Liver (tissue), 9 donors: ENCODE measurements around the gene RASGRP3. TPM values are rescaled to one million over a fixed set of nuclear protein-coding genes. Genes with fewer than 3 reads are reported as not detected.

Experiments
- DNase-seq: peaks from one replicate; pipeline ENCODE4 v3.0.0-alpha.2; 2017; ENCODE audit warnings: low spot score
- H3K27ac ChIP-seq, 2 donors: one replicate each; pipeline ENCODE4 v1.7.0; 2013; ENCODE audit warnings: inconsistent platforms in 2 of 2, low read length in 2 of 2, control low read depth in 1 of 2, low read depth in 1 of 2, mild to moderate bottlenecking in 1 of 2
- H3K27me3 ChIP-seq, 4 donors: one replicate each; pipeline versions ENCODE4 v1.6.1 to v1.7.0; 2013; ENCODE audit warnings: low read length in 3 of 4, inconsistent platforms in 1 of 4, mild to moderate bottlenecking in 1 of 4, moderate library complexity in 1 of 4; ENCODE audit not compliant: control insufficient read depth in 4 of 4, insufficient read depth in 4 of 4
- H3K36me3 ChIP-seq, 4 donors: one replicate each; pipeline versions ENCODE4 v1.6.1 to v1.7.0; 2013; ENCODE audit warnings: low read length in 3 of 4, mild to moderate bottlenecking in 3 of 4, low read depth in 1 of 4, moderate library complexity in 1 of 4; ENCODE audit not compliant: control insufficient read depth in 4 of 4, insufficient read depth in 3 of 4
- H3K4me1 ChIP-seq, 4 donors: one replicate each; pipeline versions ENCODE4 v1.6.1 to v1.7.0; 2013; ENCODE audit warnings: low read length in 3 of 4, mild to moderate bottlenecking in 3 of 4, moderate library complexity in 1 of 4; ENCODE audit not compliant: control insufficient read depth in 4 of 4, insufficient read depth in 4 of 4
- H3K4me3 ChIP-seq, 3 donors: one replicate each; pipeline versions ENCODE4 v1.6.1 to v1.7.0; 2013; ENCODE audit warnings: low read length in 3 of 3, control low read depth in 1 of 3, low read depth in 1 of 3, mild to moderate bottlenecking in 1 of 3
- H3K9ac ChIP-seq, 2 donors: one replicate each; pipeline ENCODE4 v1.7.0; 2013; ENCODE audit warnings: low read length in 2 of 2, mild to moderate bottlenecking in 2 of 2, moderate library complexity in 2 of 2, control low read depth in 1 of 2, low read depth in 1 of 2
- H3K9me3 ChIP-seq, 4 donors: one replicate each; pipeline versions ENCODE4 v1.6.1 to v1.7.0; 2013; ENCODE audit warnings: low read length in 3 of 4; ENCODE audit not compliant: control insufficient read depth in 4 of 4
- EGR1 ChIP-seq, 2 donors: IDR thresholded peaks; 2 replicates each; pipeline ENCODE4 v1.6.1; 2016 to 2018; ENCODE audit warnings: antibody characterized with exemption in 2 of 2, low read depth in 2 of 2
- FOXA1 ChIP-seq: IDR thresholded peaks from 2 replicates; pipeline ENCODE4 v1.6.1; 2016; ENCODE audit warnings: antibody characterized with exemption
- FOXA2 ChIP-seq: IDR thresholded peaks from 2 replicates; pipeline ENCODE4 v1.6.1; 2016; ENCODE audit warnings: antibody characterized with exemption
- GABPA ChIP-seq, 2 donors: IDR thresholded peaks in 1 of 2; conservative IDR thresholded peaks in 1 of 2; 2 replicates each; pipeline ENCODE4 v1.6.1; 2016; ENCODE audit warnings: antibody characterized with exemption in 2 of 2, mild to moderate bottlenecking in 1 of 2, moderate library complexity in 1 of 2
- HNF4A ChIP-seq, 2 donors: conservative IDR thresholded peaks; 2 replicates each; pipeline ENCODE4 v1.6.1; 2016; ENCODE audit warnings: antibody characterized with exemption in 2 of 2, mild to moderate bottlenecking in 2 of 2
- HNF4G ChIP-seq: IDR thresholded peaks from 2 replicates; pipeline ENCODE4 v1.6.1; 2016; ENCODE audit warnings: antibody characterized with exemption
- NR2F2 ChIP-seq: IDR thresholded peaks from 2 replicates; pipeline ENCODE4 v1.6.1; 2016; ENCODE audit warnings: antibody characterized with exemption
- RXRA ChIP-seq, 2 donors: IDR thresholded peaks; 2 replicates each; pipeline ENCODE4 v1.6.1; 2017 to 2018; ENCODE audit warnings: antibody characterized with exemption in 2 of 2, mild to moderate bottlenecking in 1 of 2
- YY1 ChIP-seq: IDR thresholded peaks from 2 replicates; pipeline ENCODE4 v1.6.1; 2016; ENCODE audit warnings: antibody characterized with exemption, mild to moderate bottlenecking
- WGBS: extraction: QIAGEN DNeasy Blood & Tissue Kit; methylation state at CpG from one replicate; pipeline ENCODE4 v1.1.7; 2013; 5-methylcytosine and 5-hydroxymethylcytosine counted together
- polyA plus RNA-seq, 2 donors: library from polyadenylated mRNA; stranded (reverse) in 1 of 2; unstranded in 1 of 2; fragments of 200-250 nt in 1 of 2; fragments of >200 nt in 1 of 2; fragmentation: Nextera tagmentation in 1 of 2; extraction: Ambion mirVana in 1 of 2; gene quantifications; one replicate each; pipeline versions ENCODE4 v1.2.1 to v1.2.3, GENCODE V29; 2013 to 2015
- total RNA-seq, 2 donors: library from RNA; depleted of rRNA; stranded (reverse); fragments of >200 nt; gene quantifications; one replicate each; pipeline ENCODE4 v1.2.3, GENCODE V29; 2014
- TF ChIP-seq, protein P1 (sequence below): IDR thresholded peaks from 2 replicates; pipeline ENCODE4 v1.6.1; 2016; ENCODE audit warnings: antibody characterized with exemption
- TF ChIP-seq, protein P2 (sequence below): IDR thresholded peaks from 2 replicates; pipeline ENCODE4 v1.6.1; 2016; ENCODE audit warnings: antibody characterized with exemption
- TF ChIP-seq, protein P3 (sequence below): IDR thresholded peaks from 2 replicates; pipeline ENCODE4 v1.6.1; 2016; ENCODE audit warnings: antibody characterized with exemption
- TF ChIP-seq, protein P4 (sequence below): IDR thresholded peaks from 2 replicates; pipeline ENCODE4 v1.6.1; 2016; ENCODE audit warnings: antibody characterized with exemption, mild to moderate bottlenecking
- donor health status: healthy.
- donor health status: healthy.
- donor health status: healthy.
- donor health status: healthy.
- donor health status: healthy.

RASGRP3 gene
- total and polyA plus RNA-seq, 4 donors = 1.8 to 9.9 (median 7.0) TPM

DNA sequence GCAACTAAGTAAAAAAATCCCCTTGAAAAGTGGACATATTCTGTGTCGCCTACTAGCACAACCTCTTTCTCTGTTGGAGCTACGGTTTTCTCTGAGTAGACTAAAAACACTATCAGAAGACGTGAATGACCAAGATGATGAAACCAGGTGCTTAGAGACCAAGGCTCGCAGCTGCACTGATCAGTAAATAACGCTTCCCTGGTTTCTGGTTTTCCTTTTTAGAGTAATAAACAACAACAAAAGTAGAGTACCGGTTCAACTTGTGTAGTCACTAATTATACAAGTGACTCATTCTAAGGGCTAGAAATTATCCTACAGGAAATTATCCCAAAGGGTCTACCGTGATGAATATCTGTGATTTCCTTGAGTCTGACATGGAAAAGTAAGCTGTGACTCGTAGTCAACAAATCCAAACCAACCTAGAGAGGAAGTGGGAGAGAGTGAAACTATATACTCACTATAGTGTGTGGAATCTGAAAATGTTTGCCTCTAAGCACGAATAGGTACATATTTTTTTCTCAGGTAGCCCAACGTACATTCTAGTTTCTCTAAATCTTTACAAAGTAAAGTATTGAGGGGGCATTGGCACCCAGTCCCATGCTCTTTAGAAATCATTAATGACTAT, 17.8 kb downstream of the RASGRP3 start:
- Histone ChIP-seq H3K9me3 (no peaks in the 10 kb centered on the region), H3K4me3 (no peak overlapping the region), H3K36me3 (no peaks in the 10 kb centered on the region), H3K9ac (no peak overlapping the region), H3K27ac (no peak overlapping the region), H3K4me1 (no peaks in the 10 kb centered on the region), H3K27me3 (no peaks in the 10 kb centered on the region)
- no peak for DNase-seq
- WGBS = 73% methylated on average over 10 of the region's 10 CpGs
- TF ChIP-seq EGR1 (IDR thresholded peaks at IDR 0.05; ENCODE audit: low read depth in 2 of 2) (no peak), RXRA (IDR thresholded peaks at IDR 0.05) (no peak)
- TF ChIP-seq, protein P1, sequence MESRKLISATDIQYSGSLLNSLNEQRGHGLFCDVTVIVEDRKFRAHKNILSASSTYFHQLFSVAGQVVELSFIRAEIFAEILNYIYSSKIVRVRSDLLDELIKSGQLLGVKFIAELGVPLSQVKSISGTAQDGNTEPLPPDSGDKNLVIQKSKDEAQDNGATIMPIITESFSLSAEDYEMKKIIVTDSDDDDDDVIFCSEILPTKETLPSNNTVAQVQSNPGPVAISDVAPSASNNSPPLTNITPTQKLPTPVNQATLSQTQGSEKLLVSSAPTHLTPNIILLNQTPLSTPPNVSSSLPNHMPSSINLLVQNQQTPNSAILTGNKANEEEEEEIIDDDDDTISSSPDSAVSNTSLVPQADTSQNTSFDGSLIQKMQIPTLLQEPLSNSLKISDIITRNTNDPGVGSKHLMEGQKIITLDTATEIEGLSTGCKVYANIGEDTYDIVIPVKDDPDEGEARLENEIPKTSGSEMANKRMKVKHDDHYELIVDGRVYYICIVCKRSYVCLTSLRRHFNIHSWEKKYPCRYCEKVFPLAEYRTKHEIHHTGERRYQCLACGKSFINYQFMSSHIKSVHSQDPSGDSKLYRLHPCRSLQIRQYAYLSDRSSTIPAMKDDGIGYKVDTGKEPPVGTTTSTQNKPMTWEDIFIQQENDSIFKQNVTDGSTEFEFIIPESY = no peak

DNA sequence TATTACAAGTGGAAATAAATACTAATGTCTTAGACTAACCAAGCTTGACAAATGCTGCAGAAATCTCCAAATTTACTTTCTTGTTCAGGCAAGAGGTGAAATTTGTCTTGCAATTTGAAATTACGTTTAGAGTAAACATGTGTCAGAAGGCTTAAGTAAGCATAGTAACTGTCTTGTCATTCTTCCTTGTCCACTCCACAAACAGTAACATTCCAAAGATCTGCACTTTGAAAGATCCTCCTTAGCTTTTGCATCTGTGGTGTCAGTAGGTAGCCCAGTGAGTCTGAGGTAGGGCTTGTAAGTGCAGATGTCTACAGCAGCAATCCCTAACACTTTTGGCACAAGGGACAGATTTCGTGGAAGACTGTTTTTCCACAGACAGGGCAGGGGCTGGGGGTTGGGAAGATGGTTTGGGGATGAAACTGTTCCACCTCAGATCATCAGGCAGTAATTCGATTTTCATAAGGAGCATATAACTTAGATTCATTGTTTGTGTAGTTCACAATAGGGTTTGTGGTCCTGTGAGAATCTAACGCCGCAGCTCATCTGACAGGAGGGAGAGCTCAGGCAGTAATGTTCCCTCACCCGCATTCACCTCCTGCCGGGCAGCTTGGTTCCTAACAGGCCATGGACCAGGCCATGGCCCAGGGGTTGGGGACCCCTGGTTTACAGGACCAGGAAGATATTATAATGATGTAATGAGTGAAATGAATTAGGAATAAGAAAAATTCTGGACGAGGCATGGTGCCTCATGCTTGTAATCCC, 18.6 kb downstream of the RASGRP3 start:
- H3K27ac ChIP-seq = no peak overlapping the region
- no peak for DNase-seq
- WGBS = 87% methylated on average over 8 of the region's 8 CpGs
- no peak for TF ChIP-seq NR2F2
- TF ChIP-seq HNF4A (conservative IDR thresholded peaks at IDR 0.05) = no peak
- TF ChIP-seq FOXA2 = no peak
- TF ChIP-seq, protein P2, sequence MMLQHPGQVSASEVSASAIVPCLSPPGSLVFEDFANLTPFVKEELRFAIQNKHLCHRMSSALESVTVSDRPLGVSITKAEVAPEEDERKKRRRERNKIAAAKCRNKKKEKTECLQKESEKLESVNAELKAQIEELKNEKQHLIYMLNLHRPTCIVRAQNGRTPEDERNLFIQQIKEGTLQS = no peak
- TF ChIP-seq FOXA1 = no peak
- no peak for TF ChIP-seq YY1
- no peak for TF ChIP-seq EGR1 (IDR thresholded peaks at IDR 0.05; ENCODE audit: low read depth in 2 of 2)
- no peak for TF ChIP-seq RXRA (IDR thresholded peaks at IDR 0.05)
- no peak for TF ChIP-seq HNF4G
- TF ChIP-seq, protein P1 = no peak
- no peaks in the 10 kb centered on the region for H3K27me3 ChIP-seq
- H3K9ac ChIP-seq = no peak overlapping the region
- no peaks in the 10 kb centered on the region for H3K4me1 ChIP-seq
- no peaks in the 10 kb centered on the region for H3K9me3 ChIP-seq
- no peaks in the 10 kb centered on the region for H3K36me3 ChIP-seq
- no peak overlapping the region for H3K4me3 ChIP-seq

DNA sequence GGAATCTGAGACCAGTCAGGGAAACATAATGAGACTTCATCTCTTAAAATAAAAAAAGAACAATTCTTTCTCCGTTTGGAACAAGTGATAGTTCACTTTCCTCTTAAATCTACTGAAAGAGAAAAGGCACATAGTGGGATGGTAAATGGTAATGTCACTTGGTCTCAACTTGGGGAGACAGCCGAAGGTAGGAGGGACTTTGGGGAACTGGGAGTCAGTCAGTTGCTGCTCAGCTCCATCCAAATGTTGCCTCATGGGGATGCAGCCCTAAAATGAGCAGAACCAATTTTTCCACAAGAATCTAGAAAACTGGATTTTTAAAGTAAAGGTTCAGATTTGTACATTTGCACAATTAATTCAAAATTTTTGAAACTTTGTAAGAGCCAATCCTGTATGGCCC, 19.2 kb downstream of the RASGRP3 start:
- no peaks in the 10 kb centered on the region for H3K27me3 ChIP-seq
- no peaks in the 10 kb centered on the region for H3K9me3 ChIP-seq
- no peak overlapping the region for H3K4me3 ChIP-seq
- H3K9ac ChIP-seq = no peak overlapping the region
- H3K4me1 ChIP-seq = no peaks in the 10 kb centered on the region
- H3K27ac ChIP-seq = no peak overlapping the region
- no peaks in the 10 kb centered on the region for H3K36me3 ChIP-seq
- no peak for DNase-seq
- 87% methylated on average over 2 of the region's 2 CpGs for WGBS
- TF ChIP-seq GABPA (IDR thresholded peaks at IDR 0.05 in 1 of 2, conservative IDR thresholded peaks at IDR 0.05 in 1 of 2) (no peak), RXRA (IDR thresholded peaks at IDR 0.05) (no peak), EGR1 (IDR thresholded peaks at IDR 0.05; ENCODE audit: low read depth in 2 of 2) (no peak)
- TF ChIP-seq, protein P3, sequence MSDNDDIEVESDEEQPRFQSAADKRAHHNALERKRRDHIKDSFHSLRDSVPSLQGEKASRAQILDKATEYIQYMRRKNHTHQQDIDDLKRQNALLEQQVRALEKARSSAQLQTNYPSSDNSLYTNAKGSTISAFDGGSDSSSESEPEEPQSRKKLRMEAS = no peak
- TF ChIP-seq, protein P4, sequence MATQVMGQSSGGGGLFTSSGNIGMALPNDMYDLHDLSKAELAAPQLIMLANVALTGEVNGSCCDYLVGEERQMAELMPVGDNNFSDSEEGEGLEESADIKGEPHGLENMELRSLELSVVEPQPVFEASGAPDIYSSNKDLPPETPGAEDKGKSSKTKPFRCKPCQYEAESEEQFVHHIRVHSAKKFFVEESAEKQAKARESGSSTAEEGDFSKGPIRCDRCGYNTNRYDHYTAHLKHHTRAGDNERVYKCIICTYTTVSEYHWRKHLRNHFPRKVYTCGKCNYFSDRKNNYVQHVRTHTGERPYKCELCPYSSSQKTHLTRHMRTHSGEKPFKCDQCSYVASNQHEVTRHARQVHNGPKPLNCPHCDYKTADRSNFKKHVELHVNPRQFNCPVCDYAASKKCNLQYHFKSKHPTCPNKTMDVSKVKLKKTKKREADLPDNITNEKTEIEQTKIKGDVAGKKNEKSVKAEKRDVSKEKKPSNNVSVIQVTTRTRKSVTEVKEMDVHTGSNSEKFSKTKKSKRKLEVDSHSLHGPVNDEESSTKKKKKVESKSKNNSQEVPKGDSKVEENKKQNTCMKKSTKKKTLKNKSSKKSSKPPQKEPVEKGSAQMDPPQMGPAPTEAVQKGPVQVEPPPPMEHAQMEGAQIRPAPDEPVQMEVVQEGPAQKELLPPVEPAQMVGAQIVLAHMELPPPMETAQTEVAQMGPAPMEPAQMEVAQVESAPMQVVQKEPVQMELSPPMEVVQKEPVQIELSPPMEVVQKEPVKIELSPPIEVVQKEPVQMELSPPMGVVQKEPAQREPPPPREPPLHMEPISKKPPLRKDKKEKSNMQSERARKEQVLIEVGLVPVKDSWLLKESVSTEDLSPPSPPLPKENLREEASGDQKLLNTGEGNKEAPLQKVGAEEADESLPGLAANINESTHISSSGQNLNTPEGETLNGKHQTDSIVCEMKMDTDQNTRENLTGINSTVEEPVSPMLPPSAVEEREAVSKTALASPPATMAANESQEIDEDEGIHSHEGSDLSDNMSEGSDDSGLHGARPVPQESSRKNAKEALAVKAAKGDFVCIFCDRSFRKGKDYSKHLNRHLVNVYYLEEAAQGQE = no peak
- TF ChIP-seq, protein P1 = no peak
